Lung (tissue), 12 donors: ENCODE results near the gene DVL3. TPM values are rescaled to one million over a fixed set of nuclear protein-coding genes. Genes with fewer than 3 reads are reported as not detected.

ENCODE experiments used
- ATAC-seq: fragments of 200-7000 bp; cut with Tn5 transposase; one replicate; pipeline ENCODE4 v1.9.1; 2020; ENCODE audit warnings: moderate number of reproducible peaks; ENCODE audit not compliant: insufficient read depth, low FRiP score
- DNase-seq, 3 donors: peaks; one replicate each; pipeline ENCODE4 v3.0.0-alpha.2; 2013 to 2017
- H3K27ac ChIP-seq, 2 donors: one replicate each; pipeline ENCODE4 v1.5.1; 2013; ENCODE audit warnings: mild to moderate bottlenecking in 2 of 2, moderate library complexity in 2 of 2, control low read depth in 1 of 2, inconsistent platforms in 1 of 2, low read depth in 1 of 2, low read length in 1 of 2
- H3K27me3 ChIP-seq, 3 donors: one replicate each; pipeline ENCODE4 v1.5.1; 2013; ENCODE audit warnings: low read length in 2 of 3; ENCODE audit not compliant: control insufficient read depth in 3 of 3, insufficient read depth in 3 of 3
- H3K36me3 ChIP-seq, 4 donors: one replicate each; pipeline ENCODE4 v1.5.1; 2013; ENCODE audit warnings: low read length in 4 of 4, mild to moderate bottlenecking in 1 of 4, moderate library complexity in 1 of 4; ENCODE audit not compliant: control insufficient read depth in 4 of 4, insufficient read depth in 4 of 4
- H3K4me1 ChIP-seq, 5 donors: one replicate each; pipeline ENCODE4 v1.5.1; 2013; ENCODE audit warnings: low read length in 5 of 5, mild to moderate bottlenecking in 2 of 5, moderate library complexity in 1 of 5; ENCODE audit not compliant: control insufficient read depth in 5 of 5, insufficient read depth in 5 of 5
- H3K4me3 ChIP-seq: one replicate; pipeline ENCODE4 v1.5.1; 2013; ENCODE audit warnings: mild to moderate bottlenecking, control low read depth, moderate library complexity
- H3K9ac ChIP-seq, 2 donors: one replicate each; pipeline ENCODE4 v1.5.1; 2013; ENCODE audit warnings: low read length in 2 of 2, control low read depth in 1 of 2; ENCODE audit not compliant: insufficient read depth in 1 of 2
- H3K9me3 ChIP-seq, 4 donors: one replicate each; pipeline ENCODE4 v1.5.1; 2013; ENCODE audit warnings: low read length in 3 of 4, mild to moderate bottlenecking in 1 of 4, moderate library complexity in 1 of 4; ENCODE audit not compliant: control insufficient read depth in 4 of 4, insufficient read depth in 3 of 4
- CTCF ChIP-seq: IDR thresholded peaks from 2 replicates; pipeline ENCODE4 v1.5.1; 2012; ENCODE audit warnings: mild to moderate bottlenecking; ENCODE audit errors: control extremely low read depth, extremely low read depth
- WGBS, 2 donors: extraction: QIAGEN DNeasy Blood & Tissue Kit; methylation state at CpG; one replicate each; pipeline ENCODE4 v1.1.7; 2013; 5-methylcytosine and 5-hydroxymethylcytosine counted together
- polyA plus RNA-seq, 2 donors: library from polyadenylated mRNA; stranded (reverse); fragments of 200-250 nt; gene quantifications; one replicate each; pipeline ENCODE4 v1.2.1, GENCODE V29; 2013
- total RNA-seq, 2 donors: library from RNA; depleted of rRNA in 1 of 2; stranded (reverse); fragments of >200 nt in 1 of 2; gene quantifications; one replicate each; pipeline ENCODE4 v1.2.1, GENCODE V29; 2014 to 2021
- donor health status: control.
- donor health status: control.
- donor health status: Bipolar disorder and iron deficiency.
- donor health status: healthy.
- donor health status: DM: yes; HTN: yes; CAD: no.

Gene DVL3
- total and polyA plus RNA-seq, 4 donors, result 37.8 to 73.5 (median 45.8) TPM

GRCh38 chr3:184184546-184185230 lies 29.5 kb downstream of the DVL3 start:
- H3K27me3 ChIP-seq, result no peaks in the 10 kb centered on the region
- ATAC-seq (no peak), DNase-seq (no peak)
- H3K4me3 ChIP-seq, result no peak overlapping the region
- H3K9me3 ChIP-seq, result no peaks in the 10 kb centered on the region
- H3K27ac ChIP-seq, result peak overlapping the region in 1 of 2 donors; percentile 86
- H3K4me1 ChIP-seq, result peaks cover 0 to 17% (median 6%) of the 10 kb centered on the region in 5 donors
- 96 to 97% methylated on average over 18 of the region's 18 CpGs for WGBS, 2 donors
- peaks cover 21 to 60% (median 53%) of the 10 kb centered on the region in 4 donors for H3K36me3 ChIP-seq
- no peak overlapping the region for H3K9ac ChIP-seq
- no peak for TF ChIP-seq CTCF

- H3K4me1 ChIP-seq, result peaks cover 0 to 17% (median 6%) of the 10 kb centered on the region in 5 donors
- no peaks in the 10 kb centered on the region for H3K27me3 ChIP-seq
- peak; percentile 100 for DNase-seq
- no peaks in the 10 kb centered on the region for H3K9me3 ChIP-seq
- TF ChIP-seq CTCF, result no peak
- peaks cover 24 to 56% (median 49%) of the 10 kb centered on the region in 4 donors for H3K36me3 ChIP-seq
- peak; percentile 99 for ATAC-seq
- peak overlapping the region; percentile 91 for H3K4me3 ChIP-seq
- H3K27ac ChIP-seq, result peak overlapping the region; percentile 63 to 87
- WGBS, 2 donors, result 5% methylated on average over 54 to 55 of the region's 55 CpGs
- H3K9ac ChIP-seq, result peak overlapping the region in 1 of 2 donors; percentile 85
Observed at GRCh38 chr3:184185461-184186183, 30.4 kb downstream of the DVL3 start.

- Histone ChIP-seq H3K9me3 (no peaks in the 10 kb centered on the region), H3K27ac (peak within 1 kb of the TSS; percentile 87 to 88), H3K9ac (peak within 1 kb of the TSS; percentile 80 to 85), H3K4me3 (peak within 1 kb of the TSS; percentile 91), H3K4me1 (peaks cover 0 to 17% (median 6%) of the 10 kb centered on the region in 5 donors), H3K36me3 (peaks cover 22 to 52% (median 47%) of the 10 kb centered on the region in 4 donors), H3K27me3 (no peaks in the 10 kb centered on the region)
- TF ChIP-seq CTCF, result no peak
- DNase-seq (peak in 1 of 3 donors; percentile 48), ATAC-seq (peak; percentile 12)
- 1% methylated on average over 45 of the region's 45 CpGs for WGBS, 2 donors
Observed at GRCh38 chr3:184186184-184186901, 31.2 kb downstream of the DVL3 start, which contains the start of gene ABCF3. ABCF3 (plus strand) TSS chr3:184186199; CDS start chr3:184186208, 9 bp downstream.
